BE2C (cell line): ENCODE results near the gene ZNF775.
A peak's percentile ranks its signal among the peaks of the same experiment; 100 is the strongest.

ENCODE experiments used
- DNase-seq: peaks from one replicate; pipeline ENCODE4 v3.0.0-alpha.2; 2020
- H3K27me3 ChIP-seq: fragments of 250-450 bp; sonication (Bioruptor Pico); 2 replicates; pipeline ENCODE4 v1.5.1; 2020; ENCODE audit warnings: mild to moderate bottlenecking
- H3K36me3 ChIP-seq: fragments of 250-450 bp; sonication (Bioruptor Pico); 2 replicates; pipeline ENCODE4 v1.5.1; 2020; ENCODE audit warnings: mild to moderate bottlenecking
- H3K4me1 ChIP-seq: fragments of 250-450 bp; sonication (Bioruptor Pico); 2 replicates; pipeline ENCODE4 v1.5.1; 2020
- H3K4me3 ChIP-seq: 2 replicates; pipeline ENCODE4 v1.5.1; 2011; ENCODE audit warnings: low read depth, low read length
- H3K9me3 ChIP-seq: fragments of 250-450 bp; sonication (Bioruptor Pico); 2 replicates; pipeline ENCODE4 v1.5.1; 2020
- CTCF ChIP-seq: IDR thresholded peaks from 2 replicates; pipeline ENCODE4 v1.5.1; 2012; ENCODE audit warnings: mild to moderate bottlenecking, low read depth, low read length

The ZNF775 gene

GRCh38 chr7:150401861-150402631 is 22.9 kb downstream of the ZNF775 start:
- H3K27me3 ChIP-seq = no peaks in the 10 kb centered on the region
- no peaks in the 10 kb centered on the region for H3K9me3 ChIP-seq
- H3K4me3 ChIP-seq = no peak overlapping the region
- no peak for DNase-seq
- peaks cover 9% of the 10 kb centered on the region for H3K36me3 ChIP-seq
- H3K4me1 ChIP-seq = peaks cover 27% of the 10 kb centered on the region
- no peak for TF ChIP-seq CTCF

- DNase-seq = no peak
- Histone ChIP-seq H3K4me3 (no peak overlapping the region), H3K9me3 (no peaks in the 10 kb centered on the region), H3K27me3 (no peaks in the 10 kb centered on the region), H3K36me3 (peaks cover 7% of the 10 kb centered on the region), H3K4me1 (peaks cover 27% of the 10 kb centered on the region)
- no peak for TF ChIP-seq CTCF
Observed at GRCh38 chr7:150402671-150403321, 23.7 kb downstream of the ZNF775 start.

- Histone ChIP-seq H3K36me3 (no peaks in the 10 kb centered on the region; the same call in 1 of the 2 replicates), H3K4me3 (no peak overlapping the region), H3K4me1 (peaks cover 23% of the 10 kb centered on the region), H3K27me3 (no peaks in the 10 kb centered on the region), H3K9me3 (no peaks in the 10 kb centered on the region)
- no peak for DNase-seq
- no peak for TF ChIP-seq CTCF
Observed at GRCh38 chr7:150403376-150404171, 24.4 kb downstream of the ZNF775 start.

- TF ChIP-seq CTCF = no peak
- Histone ChIP-seq H3K9me3 (no peaks in the 10 kb centered on the region), H3K36me3 (no peaks in the 10 kb centered on the region), H3K27me3 (no peaks in the 10 kb centered on the region), H3K4me1 (peaks cover 16% of the 10 kb centered on the region), H3K4me3 (peak overlapping the region; percentile 69)
- DNase-seq = no peak
Observed at GRCh38 chr7:150404172-150404804, 25.2 kb downstream of the ZNF775 start.

- H3K4me1 ChIP-seq = peaks cover 9% of the 10 kb centered on the region
Observed at GRCh38 chr7:150404805-150405583, 25.9 kb downstream of the ZNF775 start.

More at GRCh38 chr7:150404805-150405583, 25.9 kb downstream of the ZNF775 start:
- H3K36me3 ChIP-seq = no peaks in the 10 kb centered on the region
- peak overlapping the region; percentile 69 for H3K4me3 ChIP-seq
- no peaks in the 10 kb centered on the region for H3K27me3 ChIP-seq
- H3K9me3 ChIP-seq = no peaks in the 10 kb centered on the region
- no peak for TF ChIP-seq CTCF
- DNase-seq = peak; percentile 90
